Astrocyte (in vitro differentiated cells and primary cell): ENCODE data around the gene BFSP2.

Experiments
- EZH2 ChIP-seq: IDR thresholded peaks from 2 replicates; pipeline ENCODE4 v1.6.1; 2012; ENCODE audit warnings: mild to moderate bottlenecking, low read length, inconsistent platforms; ENCODE audit not compliant: insufficient read depth
- TF ChIP-seq, protein P1 (sequence below): IDR thresholded peaks from 2 replicates; pipeline ENCODE4 v1.5.1; 2011; ENCODE audit warnings: low read depth, mild to moderate bottlenecking, inconsistent platforms, low read length, moderate library complexity; ENCODE audit not compliant: insufficient read depth

DNA sequence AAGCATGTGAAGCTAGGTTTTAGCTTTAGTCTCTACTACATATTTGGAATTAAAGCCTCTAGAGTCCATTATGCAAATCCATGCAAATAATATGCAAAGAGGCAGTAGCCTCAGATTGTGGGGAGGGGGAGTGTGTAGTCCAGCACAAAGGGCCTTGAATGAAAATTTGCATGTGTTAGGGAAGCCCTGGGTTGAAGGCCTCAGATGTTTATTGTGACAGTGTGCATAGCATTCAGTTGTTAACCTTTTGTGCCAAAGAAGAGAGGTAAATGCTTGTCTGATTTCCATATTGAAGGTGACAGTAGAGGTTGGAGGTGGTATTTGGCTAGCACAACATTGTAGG, 24.5 kb upstream of the BFSP2 start:
- TF ChIP-seq, protein P1, sequence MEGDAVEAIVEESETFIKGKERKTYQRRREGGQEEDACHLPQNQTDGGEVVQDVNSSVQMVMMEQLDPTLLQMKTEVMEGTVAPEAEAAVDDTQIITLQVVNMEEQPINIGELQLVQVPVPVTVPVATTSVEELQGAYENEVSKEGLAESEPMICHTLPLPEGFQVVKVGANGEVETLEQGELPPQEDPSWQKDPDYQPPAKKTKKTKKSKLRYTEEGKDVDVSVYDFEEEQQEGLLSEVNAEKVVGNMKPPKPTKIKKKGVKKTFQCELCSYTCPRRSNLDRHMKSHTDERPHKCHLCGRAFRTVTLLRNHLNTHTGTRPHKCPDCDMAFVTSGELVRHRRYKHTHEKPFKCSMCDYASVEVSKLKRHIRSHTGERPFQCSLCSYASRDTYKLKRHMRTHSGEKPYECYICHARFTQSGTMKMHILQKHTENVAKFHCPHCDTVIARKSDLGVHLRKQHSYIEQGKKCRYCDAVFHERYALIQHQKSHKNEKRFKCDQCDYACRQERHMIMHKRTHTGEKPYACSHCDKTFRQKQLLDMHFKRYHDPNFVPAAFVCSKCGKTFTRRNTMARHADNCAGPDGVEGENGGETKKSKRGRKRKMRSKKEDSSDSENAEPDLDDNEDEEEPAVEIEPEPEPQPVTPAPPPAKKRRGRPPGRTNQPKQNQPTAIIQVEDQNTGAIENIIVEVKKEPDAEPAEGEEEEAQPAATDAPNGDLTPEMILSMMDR, result no peak
- no peak for TF ChIP-seq EZH2
